ENCODE results near the gene ADARB2. TPM values are rescaled to one million over a fixed set of nuclear protein-coding genes. Genes with fewer than 3 reads are reported as not detected.

The ADARB2 gene
- total and polyA plus RNA-seq, 5 donors, result 0.53 to 1.6 (median 0.59) TPM

DNA sequence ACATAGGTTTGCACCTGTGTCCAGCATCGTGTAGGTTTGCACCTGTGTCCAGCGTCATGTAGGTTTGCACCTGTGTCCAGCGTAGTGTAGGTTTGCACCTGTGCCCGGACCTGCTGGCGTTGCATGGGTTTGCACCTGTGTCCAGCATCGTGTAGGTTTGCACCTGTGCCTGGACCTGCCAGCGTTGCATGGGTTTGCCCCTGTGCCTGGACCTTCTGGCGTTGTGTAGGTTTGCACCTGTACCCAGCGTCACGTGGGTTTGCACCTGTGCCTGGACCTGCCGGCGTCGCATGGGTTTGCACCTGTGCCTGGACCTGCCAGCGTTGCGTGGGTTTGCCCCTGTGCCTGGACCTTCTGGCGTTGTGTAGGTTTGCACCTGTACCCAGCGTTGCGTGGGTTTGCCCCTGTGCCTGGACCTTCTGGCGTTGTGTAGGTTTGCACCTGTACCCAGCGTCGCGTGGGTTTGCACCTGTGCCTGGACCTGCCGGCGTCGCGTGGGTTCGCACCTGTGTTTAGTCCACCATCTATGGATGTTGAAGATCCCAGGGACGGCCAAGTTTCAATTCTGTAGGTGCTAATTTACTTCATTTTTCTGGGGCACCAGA, 523.2 kb downstream of the ADARB2 start:
- ATAC-seq, result no peak
- 92% methylated on average over 28 of the region's 28 CpGs for whole genome bisulfite sequencing

GRCh38 chr10:1213252-1214070, 523.9 kb downstream of the ADARB2 start:
- H3K4me3 ChIP-seq (ENCODE audit: low read length), result no peak overlapping the region
- ATAC-seq (no peak), DNase-seq (no peak)
- no peak overlapping the region for H3K27ac ChIP-seq (ENCODE audit: low read length)
- no peaks in the 10 kb centered on the region for H3K27me3 ChIP-seq (ENCODE audit: control insufficient read depth, insufficient read depth)
- 84% methylated on average over 21 of the region's 21 CpGs for WGBS
- H3K9me3 ChIP-seq (ENCODE audit: control insufficient read depth, low read length), result no peaks in the 10 kb centered on the region
- intact Hi-C loops (cut with DNase I), result no loop called here
- no peaks in the 10 kb centered on the region for H3K4me1 ChIP-seq (ENCODE audit: control insufficient read depth, insufficient read depth, low read length)

More for the DNA sequence above, 523.2 kb downstream of the ADARB2 start:
- no peak for DNase-seq
- Histone ChIP-seq H3K27ac (ENCODE audit: low read length) (no peak overlapping the region), H3K9me3 (ENCODE audit: control insufficient read depth, low read length) (no peaks in the 10 kb centered on the region), H3K4me1 (ENCODE audit: control insufficient read depth, insufficient read depth, low read length) (no peaks in the 10 kb centered on the region), H3K27me3 (ENCODE audit: control insufficient read depth, insufficient read depth) (no peaks in the 10 kb centered on the region), H3K4me3 (ENCODE audit: low read length) (no peak overlapping the region)
- intact Hi-C loops (cut with DNase I), result no loop called here

- DNase-seq (no peak), ATAC-seq (no peak)
- H3K27ac ChIP-seq (ENCODE audit: low read length), result no peak overlapping the region
- intact Hi-C loops (cut with DNase I), result no loop called here
- H3K4me1 ChIP-seq (ENCODE audit: control insufficient read depth, insufficient read depth, low read length), result no peaks in the 10 kb centered on the region
- WGBS, result 73% methylated on average over 9 of the region's 9 CpGs
- no peaks in the 10 kb centered on the region for H3K27me3 ChIP-seq (ENCODE audit: control insufficient read depth, insufficient read depth)
- no peaks in the 10 kb centered on the region for H3K9me3 ChIP-seq (ENCODE audit: control insufficient read depth, low read length)
- no peak overlapping the region for H3K4me3 ChIP-seq (ENCODE audit: low read length)
Observed at GRCh38 chr10:1212571-1213141, 524.7 kb downstream of the ADARB2 start.

DNA sequence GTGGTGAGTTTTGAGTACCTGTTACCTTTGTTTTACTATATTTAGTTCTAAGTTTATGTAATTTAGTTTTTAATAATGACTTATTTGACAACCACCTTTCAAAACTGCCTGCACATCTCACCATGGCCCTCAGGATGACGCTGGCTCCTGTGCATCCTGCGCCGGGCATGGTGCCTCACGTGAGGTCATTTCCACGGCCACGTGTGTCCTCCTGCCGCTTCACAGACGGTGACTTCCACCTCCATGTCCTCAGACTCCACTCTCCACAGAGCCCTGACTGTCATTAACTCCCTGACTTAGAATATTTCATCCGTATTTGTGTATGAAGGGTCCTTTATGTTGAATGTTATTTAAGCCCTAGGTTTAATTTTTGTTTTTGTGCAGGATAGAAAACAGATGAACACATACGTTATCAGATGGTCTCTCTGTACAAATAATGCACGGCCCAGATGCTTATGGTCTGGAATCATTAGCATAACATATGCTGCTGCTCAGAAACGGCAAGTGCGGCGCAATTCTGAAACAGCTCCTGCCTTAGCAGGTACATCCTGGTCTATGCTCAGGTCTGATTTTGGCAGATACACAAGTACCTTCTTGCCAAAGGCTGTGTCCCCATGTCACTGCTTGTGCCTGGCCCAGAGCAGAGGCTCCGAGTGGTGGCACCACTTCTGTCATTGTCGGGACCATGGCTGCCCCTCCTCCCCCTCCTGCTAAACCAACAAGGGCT, 525.3 kb downstream of the ADARB2 start:
- no peak overlapping the region for H3K4me3 ChIP-seq (ENCODE audit: low read length)
- H3K4me1 ChIP-seq (ENCODE audit: control insufficient read depth, insufficient read depth, low read length), result no peaks in the 10 kb centered on the region
- intact Hi-C loops (cut with DNase I), result no loop called here
- no peaks in the 10 kb centered on the region for H3K27me3 ChIP-seq (ENCODE audit: control insufficient read depth, insufficient read depth)
- 79% methylated on average over 16 of the region's 16 CpGs for WGBS
- no peaks in the 10 kb centered on the region for H3K9me3 ChIP-seq (ENCODE audit: control insufficient read depth, low read length)
- DNase-seq (no peak), ATAC-seq (no peak)
- H3K27ac ChIP-seq (ENCODE audit: low read length), result no peak overlapping the region

GRCh38 chr10:1210667-1211066, 526.7 kb downstream of the ADARB2 start:
- Histone ChIP-seq H3K4me1 (ENCODE audit: control insufficient read depth, insufficient read depth, low read length) (no peaks in the 10 kb centered on the region), H3K4me3 (ENCODE audit: low read length) (no peak overlapping the region), H3K27me3 (ENCODE audit: control insufficient read depth, insufficient read depth) (no peaks in the 10 kb centered on the region), H3K9me3 (ENCODE audit: control insufficient read depth, low read length) (no peaks in the 10 kb centered on the region), H3K27ac (ENCODE audit: low read length) (no peak overlapping the region)
- 59% methylated on average over 14 of the region's 14 CpGs for WGBS
- intact Hi-C loops (cut with DNase I), result no loop called here
- ATAC-seq (no peak), DNase-seq (no peak)

- no peak for ATAC-seq
- 83% methylated on average over 8 of the region's 8 CpGs for WGBS
- no peak for DNase-seq
- intact Hi-C loops (cut with DNase I), result no loop called here
- H3K9me3 ChIP-seq (ENCODE audit: control insufficient read depth, low read length), result no peaks in the 10 kb centered on the region
- H3K27me3 ChIP-seq (ENCODE audit: control insufficient read depth, insufficient read depth), result no peaks in the 10 kb centered on the region
- H3K4me3 ChIP-seq (ENCODE audit: low read length), result no peak overlapping the region
- no peak overlapping the region for H3K27ac ChIP-seq (ENCODE audit: low read length)
- no peaks in the 10 kb centered on the region for H3K4me1 ChIP-seq (ENCODE audit: control insufficient read depth, insufficient read depth, low read length)
Observed at GRCh38 chr10:1209355-1209979, 527.9 kb downstream of the ADARB2 start.

DNA sequence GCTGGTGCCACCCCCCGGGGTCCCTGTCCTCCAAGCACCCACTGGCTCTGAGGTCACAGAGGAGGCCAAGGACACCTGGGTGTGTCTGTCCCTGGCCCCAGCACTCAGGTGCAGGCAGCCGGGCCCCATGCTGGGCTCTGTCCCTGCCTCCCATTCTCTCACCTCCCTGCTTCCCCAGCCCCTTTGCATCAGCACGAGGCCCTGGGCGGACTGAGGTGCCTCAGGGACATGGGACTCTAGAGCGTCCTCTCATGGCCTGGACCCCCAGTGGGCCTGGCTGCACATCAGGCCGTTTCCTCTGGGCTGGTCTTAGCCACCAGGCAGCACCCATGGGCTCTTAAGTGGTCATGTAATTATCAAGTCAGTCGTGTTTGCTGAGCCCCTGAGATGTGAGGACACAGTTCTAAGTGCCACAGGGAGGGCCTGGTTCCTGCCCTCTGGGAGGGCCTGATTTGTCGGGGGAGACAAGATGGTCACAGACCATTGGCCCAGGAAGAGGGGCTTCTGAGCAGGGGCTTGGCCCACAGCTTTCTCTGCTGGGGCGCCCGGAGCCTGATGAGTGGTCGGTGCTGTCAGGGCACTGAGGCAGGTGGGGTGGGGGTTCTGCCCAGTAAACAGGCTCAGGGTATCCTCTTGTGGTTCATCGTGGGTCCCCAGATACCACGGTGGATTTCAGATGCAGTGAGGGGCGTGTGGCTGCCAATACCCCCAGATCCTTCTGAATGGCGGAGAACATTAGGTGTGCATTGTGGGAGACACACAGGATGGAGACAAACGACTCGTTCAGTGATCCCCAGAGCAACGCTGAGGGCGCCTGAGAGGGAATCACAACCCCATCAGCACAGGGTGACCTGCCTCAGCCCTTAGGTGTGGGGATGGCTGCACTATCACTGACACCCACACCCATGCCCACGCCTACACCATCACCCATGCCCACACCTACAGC, 528.7 kb downstream of the ADARB2 start:
- H3K27ac ChIP-seq (ENCODE audit: low read length), result no peak overlapping the region
- H3K9me3 ChIP-seq (ENCODE audit: control insufficient read depth, low read length), result no peaks in the 10 kb centered on the region
- 89% methylated on average over 20 of the region's 20 CpGs for WGBS
- no peaks in the 10 kb centered on the region for H3K27me3 ChIP-seq (ENCODE audit: control insufficient read depth, insufficient read depth)
- H3K4me1 ChIP-seq (ENCODE audit: control insufficient read depth, insufficient read depth, low read length), result no peaks in the 10 kb centered on the region
- H3K4me3 ChIP-seq (ENCODE audit: low read length), result no peak overlapping the region
- ATAC-seq, result no peak
- no peak for DNase-seq
- intact Hi-C loops (cut with DNase I), result no loop called here

GRCh38 chr10:1206601-1207000, 530.7 kb downstream of the ADARB2 start:
- no peaks in the 10 kb centered on the region for H3K9me3 ChIP-seq (ENCODE audit: control insufficient read depth, low read length)
- ATAC-seq (no peak), DNase-seq (no peak)
- intact Hi-C loops (cut with DNase I), result no loop called here
- H3K27me3 ChIP-seq (ENCODE audit: control insufficient read depth, insufficient read depth), result no peaks in the 10 kb centered on the region
- H3K27ac ChIP-seq (ENCODE audit: low read length), result no peak overlapping the region
- H3K4me3 ChIP-seq (ENCODE audit: low read length), result no peak overlapping the region
- 92% methylated on average over 19 of the region's 19 CpGs for WGBS
- H3K4me1 ChIP-seq (ENCODE audit: control insufficient read depth, insufficient read depth, low read length), result no peaks in the 10 kb centered on the region

DNA sequence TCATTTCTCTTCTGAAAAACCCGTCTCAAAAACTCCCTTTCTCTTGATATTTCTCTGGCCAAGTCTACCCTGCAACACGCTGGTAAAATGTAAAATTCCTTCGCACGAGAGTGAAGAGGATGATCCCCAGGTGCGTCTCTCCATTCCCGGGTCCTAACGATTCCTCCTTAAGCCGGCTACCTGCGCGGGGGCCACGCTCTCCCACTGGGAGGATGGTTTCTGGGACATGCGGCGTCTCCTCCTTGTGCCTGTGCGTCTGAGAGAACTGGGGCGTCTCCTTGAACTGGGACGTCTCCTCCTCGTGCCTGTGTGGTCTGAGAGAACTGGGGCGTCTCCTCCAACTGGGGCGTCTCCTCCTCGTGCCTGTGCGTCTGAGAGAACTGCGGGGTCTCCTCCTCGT, 531.2 kb downstream of the ADARB2 start:
- H3K27ac ChIP-seq (ENCODE audit: low read length), result no peak overlapping the region
- DNase-seq (no peak), ATAC-seq (no peak)
- intact Hi-C loops (cut with DNase I), result no loop called here
- WGBS, result 90% methylated on average over 23 of the region's 23 CpGs
- H3K27me3 ChIP-seq (ENCODE audit: control insufficient read depth, insufficient read depth), result no peaks in the 10 kb centered on the region
- H3K4me3 ChIP-seq (ENCODE audit: low read length), result no peak overlapping the region
- H3K4me1 ChIP-seq (ENCODE audit: control insufficient read depth, insufficient read depth, low read length), result no peaks in the 10 kb centered on the region
- H3K9me3 ChIP-seq (ENCODE audit: control insufficient read depth, low read length), result no peaks in the 10 kb centered on the region

- DNase-seq, result no peak
- WGBS, result 92% methylated on average over 27 of the region's 27 CpGs
- Histone ChIP-seq H3K27me3 (ENCODE audit: control insufficient read depth, insufficient read depth) (no peaks in the 10 kb centered on the region), H3K9me3 (ENCODE audit: control insufficient read depth, low read length) (no peaks in the 10 kb centered on the region), H3K4me1 (ENCODE audit: control insufficient read depth, insufficient read depth, low read length) (no peaks in the 10 kb centered on the region), H3K4me3 (ENCODE audit: low read length) (no peak overlapping the region), H3K27ac (ENCODE audit: low read length) (no peak overlapping the region)
- ATAC-seq, result no peak
- intact Hi-C loops (cut with DNase I), result no loop called here
Observed at GRCh38 chr10:1205450-1206030, 531.8 kb downstream of the ADARB2 start.
